Liver (tissue), 9 donors: Measurements from ENCODE around the gene VWA3A. TPM values are rescaled to one million over a fixed set of nuclear protein-coding genes. Genes with fewer than 3 reads are reported as not detected.

Experiments used
- DNase-seq: peaks from one replicate; pipeline ENCODE4 v3.0.0-alpha.2; 2017; ENCODE audit warnings: low spot score
- H3K27ac ChIP-seq, 2 donors: one replicate each; pipeline ENCODE4 v1.7.0; 2013; ENCODE audit warnings: inconsistent platforms in 2 of 2, low read length in 2 of 2, control low read depth in 1 of 2, low read depth in 1 of 2, mild to moderate bottlenecking in 1 of 2
- H3K27me3 ChIP-seq, 4 donors: one replicate each; pipeline versions ENCODE4 v1.6.1 to v1.7.0; 2013; ENCODE audit warnings: low read length in 3 of 4, inconsistent platforms in 1 of 4, mild to moderate bottlenecking in 1 of 4, moderate library complexity in 1 of 4; ENCODE audit not compliant: control insufficient read depth in 4 of 4, insufficient read depth in 4 of 4
- H3K36me3 ChIP-seq, 4 donors: one replicate each; pipeline versions ENCODE4 v1.6.1 to v1.7.0; 2013; ENCODE audit warnings: low read length in 3 of 4, mild to moderate bottlenecking in 3 of 4, low read depth in 1 of 4, moderate library complexity in 1 of 4; ENCODE audit not compliant: control insufficient read depth in 4 of 4, insufficient read depth in 3 of 4
- H3K4me1 ChIP-seq, 4 donors: one replicate each; pipeline versions ENCODE4 v1.6.1 to v1.7.0; 2013; ENCODE audit warnings: low read length in 3 of 4, mild to moderate bottlenecking in 3 of 4, moderate library complexity in 1 of 4; ENCODE audit not compliant: control insufficient read depth in 4 of 4, insufficient read depth in 4 of 4
- H3K4me3 ChIP-seq, 3 donors: one replicate each; pipeline versions ENCODE4 v1.6.1 to v1.7.0; 2013; ENCODE audit warnings: low read length in 3 of 3, control low read depth in 1 of 3, low read depth in 1 of 3, mild to moderate bottlenecking in 1 of 3
- H3K9ac ChIP-seq, 2 donors: one replicate each; pipeline ENCODE4 v1.7.0; 2013; ENCODE audit warnings: low read length in 2 of 2, mild to moderate bottlenecking in 2 of 2, moderate library complexity in 2 of 2, control low read depth in 1 of 2, low read depth in 1 of 2
- H3K9me3 ChIP-seq, 4 donors: one replicate each; pipeline versions ENCODE4 v1.6.1 to v1.7.0; 2013; ENCODE audit warnings: low read length in 3 of 4; ENCODE audit not compliant: control insufficient read depth in 4 of 4
- ATF3 ChIP-seq: IDR thresholded peaks from 2 replicates; pipeline ENCODE4 v1.6.1; 2016; ENCODE audit warnings: antibody characterized with exemption
- CTCF ChIP-seq: fragments of 150-350 bp; IDR thresholded peaks from 2 replicates; pipeline ENCODE4 v1.5.1; 2017; ENCODE audit warnings: improper control_type of control experiment, low read depth, low read length; ENCODE audit not compliant: missing input control
- EGR1 ChIP-seq, 2 donors: IDR thresholded peaks; 2 replicates each; pipeline ENCODE4 v1.6.1; 2016 to 2018; ENCODE audit warnings: antibody characterized with exemption in 2 of 2, low read depth in 2 of 2
- FOXA1 ChIP-seq: IDR thresholded peaks from 2 replicates; pipeline ENCODE4 v1.6.1; 2016; ENCODE audit warnings: antibody characterized with exemption
- FOXA2 ChIP-seq: IDR thresholded peaks from 2 replicates; pipeline ENCODE4 v1.6.1; 2016; ENCODE audit warnings: antibody characterized with exemption
- GABPA ChIP-seq, 2 donors: IDR thresholded peaks in 1 of 2; conservative IDR thresholded peaks in 1 of 2; 2 replicates each; pipeline ENCODE4 v1.6.1; 2016; ENCODE audit warnings: antibody characterized with exemption in 2 of 2, mild to moderate bottlenecking in 1 of 2, moderate library complexity in 1 of 2
- HNF4A ChIP-seq, 2 donors: conservative IDR thresholded peaks; 2 replicates each; pipeline ENCODE4 v1.6.1; 2016; ENCODE audit warnings: antibody characterized with exemption in 2 of 2, mild to moderate bottlenecking in 2 of 2
- MAX ChIP-seq: IDR thresholded peaks from 2 replicates; pipeline ENCODE4 v1.6.1; 2016; ENCODE audit warnings: antibody characterized with exemption
- NR2F2 ChIP-seq: IDR thresholded peaks from 2 replicates; pipeline ENCODE4 v1.6.1; 2016; ENCODE audit warnings: antibody characterized with exemption
- REST ChIP-seq: IDR thresholded peaks from 2 replicates; pipeline ENCODE4 v1.6.1; 2016; ENCODE audit warnings: antibody characterized with exemption, mild to moderate bottlenecking
- RXRA ChIP-seq, 2 donors: IDR thresholded peaks; 2 replicates each; pipeline ENCODE4 v1.6.1; 2017 to 2018; ENCODE audit warnings: antibody characterized with exemption in 2 of 2, mild to moderate bottlenecking in 1 of 2
- SP1 ChIP-seq: IDR thresholded peaks from 2 replicates; pipeline ENCODE4 v1.6.1; 2018; ENCODE audit warnings: antibody characterized with exemption, mild to moderate bottlenecking
- YY1 ChIP-seq: IDR thresholded peaks from 2 replicates; pipeline ENCODE4 v1.6.1; 2016; ENCODE audit warnings: antibody characterized with exemption, mild to moderate bottlenecking
- ZBTB33 ChIP-seq: IDR thresholded peaks from 2 replicates; pipeline ENCODE4 v1.6.1; 2016; ENCODE audit warnings: antibody characterized with exemption
- WGBS: extraction: QIAGEN DNeasy Blood & Tissue Kit; methylation state at CpG from one replicate; pipeline ENCODE4 v1.1.7; 2013; 5-methylcytosine and 5-hydroxymethylcytosine counted together
- polyA plus RNA-seq, 2 donors: library from polyadenylated mRNA; stranded (reverse) in 1 of 2; unstranded in 1 of 2; fragments of 200-250 nt in 1 of 2; fragments of >200 nt in 1 of 2; fragmentation: Nextera tagmentation in 1 of 2; extraction: Ambion mirVana in 1 of 2; gene quantifications; one replicate each; pipeline versions ENCODE4 v1.2.1 to v1.2.3, GENCODE V29; 2013 to 2015
- total RNA-seq, 2 donors: library from RNA; depleted of rRNA; stranded (reverse); fragments of >200 nt; gene quantifications; one replicate each; pipeline ENCODE4 v1.2.3, GENCODE V29; 2014
- donor health status: healthy.
- donor health status: healthy.
- donor health status: healthy.
- donor health status: healthy.
- donor health status: healthy.

The VWA3A gene
- total and polyA plus RNA-seq, 4 donors = 0.05 to 0.17 TPM; not detected in 2

- WGBS = 93% methylated on average over 1 of the region's 1 CpG
- Histone ChIP-seq H3K27ac (no peak overlapping the region), H3K27me3 (no peaks in the 10 kb centered on the region), H3K9ac (no peak overlapping the region), H3K9me3 (no peaks in the 10 kb centered on the region), H3K4me1 (no peaks in the 10 kb centered on the region), H3K4me3 (no peak overlapping the region), H3K36me3 (peaks cover 0 to 2% (median under 1%) of the 10 kb centered on the region in 4 donors)
- DNase-seq = no peak
- no peak for TF ChIP-seq HNF4A (conservative IDR thresholded peaks at IDR 0.05)
- TF ChIP-seq CTCF = no peak
- TF ChIP-seq NR2F2 = no peak
- no peak for TF ChIP-seq MAX
- TF ChIP-seq FOXA2 = no peak
- no peak for TF ChIP-seq ATF3
- no peak for TF ChIP-seq FOXA1
Measured at GRCh38 chr16:22078656-22079055, 13.7 kb upstream of the VWA3A start.

- peaks cover 0 to 3% (median 2%) of the 10 kb centered on the region in 4 donors for H3K36me3 ChIP-seq
- DNase-seq = no peak
- no peak overlapping the region for H3K27ac ChIP-seq
- WGBS = 93% methylated on average over 3 of the region's 3 CpGs
- no peak overlapping the region for H3K4me3 ChIP-seq
- no peak overlapping the region for H3K9ac ChIP-seq
- no peaks in the 10 kb centered on the region for H3K27me3 ChIP-seq
- TF ChIP-seq ZBTB33 (no peak), FOXA2 (no peak), YY1 (no peak), CTCF (no peak), NR2F2 (no peak), GABPA (IDR thresholded peaks at IDR 0.05 in 1 of 2, conservative IDR thresholded peaks at IDR 0.05 in 1 of 2) (no peak), SP1 (no peak), EGR1 (IDR thresholded peaks at IDR 0.05; ENCODE audit: low read depth in 2 of 2) (no peak), FOXA1 (no peak), RXRA (IDR thresholded peaks at IDR 0.05) (no peak), ATF3 (no peak), REST (no peak), MAX (no peak)
- H3K4me1 ChIP-seq = no peaks in the 10 kb centered on the region
- no peaks in the 10 kb centered on the region for H3K9me3 ChIP-seq
Measured at GRCh38 chr16:22081050-22081449, 11.3 kb upstream of the VWA3A start.
